ENCODE measurements around the gene PPP2R1B.
A peak's percentile ranks its signal among the peaks of the same experiment; 100 is the strongest.

The PPP2R1B gene

GRCh38 chr11:111697933-111698371 lies 68.2 kb downstream of the PPP2R1B start:
- DNase-seq, result no peak

- no peak for DNase-seq
These were observed 69.6 kb downstream of the PPP2R1B start for GRCh38 chr11:111696556-111696955.

GRCh38 chr11:111694851-111695250 lies 71.3 kb downstream of the PPP2R1B start:
- peak in 2 of 56 donors; percentile 4 to 14 for DNase-seq

DNA sequence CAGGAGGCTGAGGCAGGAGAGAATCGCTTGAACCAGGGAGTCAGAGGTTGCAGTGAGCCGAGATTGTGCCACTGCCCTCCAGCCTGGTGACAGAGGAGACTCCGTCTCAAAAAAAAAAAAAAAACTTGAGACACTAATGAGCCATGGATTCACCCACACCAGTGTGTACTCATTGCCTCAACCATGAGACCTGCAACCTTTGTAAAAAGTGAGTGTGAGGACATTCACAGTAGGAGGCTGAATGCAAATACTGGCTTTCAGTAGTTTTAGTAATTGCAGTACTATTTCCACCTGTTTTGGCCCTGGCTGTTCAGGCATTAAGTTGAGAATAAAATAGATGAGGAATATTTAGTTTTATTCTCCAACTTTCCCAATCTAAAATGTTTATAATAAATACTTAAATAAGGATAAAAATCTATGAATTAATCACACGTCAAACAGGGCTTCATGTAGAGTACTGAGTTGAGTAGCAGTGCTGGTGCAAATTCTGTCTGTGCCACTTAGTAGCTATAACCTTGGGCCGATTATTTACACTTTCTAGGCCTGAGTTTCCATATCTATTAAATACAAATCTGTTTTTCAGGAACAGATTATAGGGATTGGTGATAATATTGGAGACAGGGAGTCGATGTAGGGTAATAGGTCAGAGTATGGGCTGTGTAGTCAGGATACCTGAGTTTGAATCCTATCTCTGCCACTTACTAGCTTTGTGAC lies 72.8 kb downstream of the PPP2R1B start:
- DNase-seq, result no peak

DNA sequence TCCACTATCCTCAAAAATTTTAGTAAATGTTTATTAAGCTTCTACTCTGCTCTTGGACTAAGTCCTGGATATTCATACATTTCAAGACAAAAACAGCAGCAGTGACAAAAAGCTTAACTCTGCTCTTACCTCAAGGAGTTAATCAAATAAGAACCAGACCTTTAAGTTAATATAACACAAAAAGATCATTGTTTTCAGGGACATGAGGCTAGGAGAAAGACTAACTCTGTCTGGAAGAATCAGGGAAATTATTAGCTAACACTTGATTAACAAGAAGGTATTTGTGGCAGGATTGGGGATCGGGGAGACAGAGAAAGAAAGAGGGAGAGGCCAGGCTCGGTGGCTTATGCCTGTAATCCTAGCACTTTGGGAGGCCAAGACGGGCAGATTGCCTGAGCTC lies 74.4 kb downstream of the PPP2R1B start:
- DNase-seq, result no peak

DNA sequence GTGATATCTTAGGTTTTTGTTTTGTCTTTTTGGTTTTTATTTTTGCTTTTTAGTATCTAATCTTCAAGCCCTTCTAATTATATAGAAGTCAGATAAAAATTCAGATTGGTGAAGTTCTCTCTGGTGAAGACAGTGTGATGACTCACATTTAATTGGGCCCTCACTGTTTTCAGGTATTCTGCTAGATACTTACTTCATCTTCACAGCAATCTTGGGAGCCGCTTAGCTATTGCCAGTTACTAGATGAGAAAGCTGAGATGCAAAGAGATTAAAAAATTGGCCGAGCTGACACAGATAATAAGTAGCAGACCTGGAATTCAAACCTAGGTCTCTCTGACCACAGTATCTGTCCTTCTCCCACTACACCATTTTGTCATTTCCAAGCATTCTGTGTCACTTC lies 75.0 kb downstream of the PPP2R1B start:
- DNase-seq, result no peak

DNA sequence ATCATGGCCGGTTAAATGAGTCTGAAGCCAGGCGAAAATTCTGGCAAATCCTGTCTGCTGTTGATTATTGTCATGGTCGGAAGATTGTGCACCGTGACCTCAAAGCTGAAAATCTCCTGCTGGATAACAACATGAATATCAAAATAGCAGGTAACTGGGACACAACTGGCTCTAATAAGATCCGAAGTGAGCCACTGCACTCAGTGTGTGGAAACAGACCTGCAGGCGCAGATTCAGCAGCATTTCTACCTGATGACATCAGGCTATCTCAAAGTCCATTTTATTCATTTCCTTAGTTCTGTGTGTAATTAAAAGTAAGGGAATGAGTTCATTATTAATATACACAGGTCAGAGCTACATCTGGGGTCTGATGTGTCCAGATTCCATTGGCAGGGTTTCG lies 78.2 kb downstream of the PPP2R1B start:
- DNase-seq, result no peak

GRCh38 chr11:111684251-111684650 lies 81.9 kb downstream of the PPP2R1B start:
- no peak for DNase-seq

DNA sequence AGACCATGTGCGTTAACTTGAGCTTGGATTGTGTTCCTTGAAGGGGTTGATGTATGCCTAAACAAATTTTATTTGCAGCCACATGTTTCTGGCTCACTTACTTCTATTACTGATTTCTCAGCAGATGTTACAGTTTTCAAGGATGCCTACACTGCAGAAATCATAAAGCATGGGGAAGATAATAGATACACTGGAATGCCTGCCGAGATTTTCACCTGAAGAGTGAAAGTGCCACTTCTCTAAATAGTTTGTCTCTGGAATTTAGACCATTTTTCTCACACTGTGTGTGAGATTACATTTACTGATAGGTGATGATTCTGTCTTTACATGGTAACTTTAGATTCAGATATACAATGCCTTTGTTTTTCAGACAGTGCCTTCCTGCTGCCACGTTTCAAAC lies 82.4 kb downstream of the PPP2R1B start:
- no peak for DNase-seq

- DNase-seq, result no peak
These were observed 85.6 kb downstream of the PPP2R1B start for GRCh38 chr11:111680486-111681175.
